IMR-90 (cell line): ENCODE results near the gene RPS6KA2.

Source experiments
- CTCF ChIP-seq: conservative IDR thresholded peaks from 2 replicates; pipeline ENCODE4 v1.5.1; 2012; ENCODE audit warnings: mild to moderate bottlenecking, low read depth, low read length, improper control_type of control experiment
- POLR2A ChIP-seq: IDR thresholded peaks from 2 replicates; pipeline ENCODE4 v1.6.1; 2012; ENCODE audit warnings: mild to moderate bottlenecking, low read depth, low read length

GRCh38 chr6:166419717-166420116 lies 207.3 kb downstream of the RPS6KA2 start:
- no peak for TF ChIP-seq POLR2A
- no peak for TF ChIP-seq CTCF
